ENCODE measurements around the gene NACA2.

DNA sequence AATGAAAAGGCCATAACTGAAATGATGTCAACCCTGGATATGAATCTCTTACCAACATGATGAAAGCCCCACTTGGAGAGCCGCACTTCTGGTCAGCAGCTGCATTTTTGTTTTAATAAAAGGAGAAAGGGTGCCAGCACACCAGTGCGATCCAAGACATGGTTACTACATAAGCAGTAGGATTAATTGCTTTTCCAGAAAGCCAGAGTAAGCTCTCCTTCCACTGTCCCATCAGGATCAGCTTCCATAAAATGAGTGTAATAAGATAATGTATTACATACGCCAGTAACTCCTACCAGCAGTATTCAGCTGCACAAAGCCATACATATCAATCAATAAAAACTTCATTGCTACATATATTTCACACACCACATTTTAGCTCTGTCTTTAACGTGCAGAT lies 26.3 kb upstream of the NACA2 start:
- TF ChIP-seq, protein P1, sequence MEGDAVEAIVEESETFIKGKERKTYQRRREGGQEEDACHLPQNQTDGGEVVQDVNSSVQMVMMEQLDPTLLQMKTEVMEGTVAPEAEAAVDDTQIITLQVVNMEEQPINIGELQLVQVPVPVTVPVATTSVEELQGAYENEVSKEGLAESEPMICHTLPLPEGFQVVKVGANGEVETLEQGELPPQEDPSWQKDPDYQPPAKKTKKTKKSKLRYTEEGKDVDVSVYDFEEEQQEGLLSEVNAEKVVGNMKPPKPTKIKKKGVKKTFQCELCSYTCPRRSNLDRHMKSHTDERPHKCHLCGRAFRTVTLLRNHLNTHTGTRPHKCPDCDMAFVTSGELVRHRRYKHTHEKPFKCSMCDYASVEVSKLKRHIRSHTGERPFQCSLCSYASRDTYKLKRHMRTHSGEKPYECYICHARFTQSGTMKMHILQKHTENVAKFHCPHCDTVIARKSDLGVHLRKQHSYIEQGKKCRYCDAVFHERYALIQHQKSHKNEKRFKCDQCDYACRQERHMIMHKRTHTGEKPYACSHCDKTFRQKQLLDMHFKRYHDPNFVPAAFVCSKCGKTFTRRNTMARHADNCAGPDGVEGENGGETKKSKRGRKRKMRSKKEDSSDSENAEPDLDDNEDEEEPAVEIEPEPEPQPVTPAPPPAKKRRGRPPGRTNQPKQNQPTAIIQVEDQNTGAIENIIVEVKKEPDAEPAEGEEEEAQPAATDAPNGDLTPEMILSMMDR (IDR thresholded peaks at IDR 0.05 in 8 of 11, conservative IDR thresholded peaks at IDR 0.05 in 3 of 11): no peak
- no peak for TF ChIP-seq POLR2AphosphoS5 (IDR thresholded peaks at IDR 0.05)
- TF ChIP-seq POLR2A (IDR thresholded peaks at IDR 0.05): no peak
